HEK293 (cell line): ENCODE data around the gene PRR35.
A peak's percentile ranks its signal among the peaks of the same experiment; 100 is the strongest.

Source experiments
- CTCF ChIA-PET: fragments of 350-600 bp; formaldehyde crosslinking; extraction: SDS; loops from one replicate; lab custom pipeline; 2021; ENCODE audit warnings: antibody characterized with exemption; lab: Yijun Ruan, JAX
- POLR2A ChIA-PET: fragments of 300-600 bp; formaldehyde crosslinking; extraction: SDS; loops from one replicate; lab custom pipeline; 2020; ENCODE audit warnings: antibody characterized with exemption, inconsistent platforms; lab: Yijun Ruan, JAX
- H3K27ac ChIP-seq: fragments of 200-500 bp; sonication (Bioruptor generic); 2 replicates; pipeline ENCODE4 v1.5.1; 2014; ENCODE audit warnings: low read depth, low read length, control low read depth, inconsistent platforms; ENCODE audit errors: extremely low read depth
- H3K36me3 ChIP-seq, 2 experiments: fragments of 200-500 bp in 1 of 2; sonication (Bioruptor generic) in 1 of 2; 1 replicate in 1 of 2; 2 replicates in 1 of 2; pipeline ENCODE4 v1.5.1; 2014 to 2017; ENCODE audit warnings: inconsistent platforms in 2 of 2, low read length in 2 of 2; ENCODE audit not compliant: control insufficient read depth in 2 of 2, insufficient read depth in 1 of 2
- H3K4me1 ChIP-seq: fragments of 200-500 bp; sonication (Bioruptor generic); 2 replicates; pipeline ENCODE4 v1.5.1; 2014; ENCODE audit warnings: mild to moderate bottlenecking, low read length, inconsistent platforms; ENCODE audit not compliant: control insufficient read depth, insufficient read depth
- H3K4me3 ChIP-seq: 2 replicates; pipeline ENCODE4 v1.5.1; 2011; ENCODE audit warnings: low read depth, mild to moderate bottlenecking, control low read depth, low read length, moderate library complexity
- H3K9me3 ChIP-seq: fragments of 200-500 bp; sonication (Bioruptor generic); 2 replicates; pipeline ENCODE4 v1.5.1; 2014; ENCODE audit warnings: low read depth, low read length, inconsistent platforms; ENCODE audit not compliant: control insufficient read depth, insufficient read depth
- GLIS2 ChIP-seq: fragments of 450-650 bp; formaldehyde crosslinking; IDR thresholded peaks from 2 replicates; pipeline ENCODE4 v1.5.1; 2016; ENCODE audit warnings: missing biosample characterization, missing genetic modification characterization
- INSM2 ChIP-seq: fragments of 450-650 bp; formaldehyde crosslinking; IDR thresholded peaks from 2 replicates; pipeline ENCODE4 v1.5.1; 2016; ENCODE audit warnings: missing biosample characterization, missing genetic modification characterization
- KLF1 ChIP-seq: fragments of 450-650 bp; formaldehyde crosslinking; IDR thresholded peaks from 2 replicates; pipeline ENCODE4 v1.5.1; 2016; ENCODE audit warnings: missing biosample characterization, missing genetic modification characterization
- MEIS1 ChIP-seq: sonication (generic); formaldehyde crosslinking; IDR thresholded peaks from 2 replicates; pipeline ENCODE4 v1.8.1; 2022; ENCODE audit warnings: missing genetic modification reagents, mild to moderate bottlenecking, borderline replicate concordance
- PRDM6 ChIP-seq: fragments of 450-650 bp; formaldehyde crosslinking; IDR thresholded peaks from 2 replicates; pipeline ENCODE4 v1.5.1; 2017; ENCODE audit warnings: missing biosample characterization, missing genetic modification characterization
- TRIM28 ChIP-seq: IDR thresholded peaks from 2 replicates; pipeline ENCODE4 v1.6.1; 2011; ENCODE audit warnings: low read length, control low read depth, borderline replicate concordance
- ZBTB7A ChIP-seq: fragments of 450-650 bp; formaldehyde crosslinking; IDR thresholded peaks from 2 replicates; pipeline ENCODE4 v1.5.1; 2016; ENCODE audit warnings: low read depth, missing biosample characterization, missing genetic modification characterization
- ZNF280C ChIP-seq: fragments of 450-650 bp; formaldehyde crosslinking; IDR thresholded peaks from 2 replicates; pipeline ENCODE4 v1.5.1; 2016; ENCODE audit warnings: missing biosample characterization, missing genetic modification characterization
- ZNF302 ChIP-seq: fragments of 450-650 bp; formaldehyde crosslinking; IDR thresholded peaks from 2 replicates; pipeline ENCODE4 v1.5.1; 2016; ENCODE audit warnings: missing biosample characterization, missing genetic modification characterization, low read depth
- ZNF324 ChIP-seq: fragments of 450-650 bp; formaldehyde crosslinking; IDR thresholded peaks from 2 replicates; pipeline ENCODE4 v1.5.1; 2016; ENCODE audit warnings: missing biosample characterization, missing genetic modification characterization
- ZNF416 ChIP-seq: fragments of 450-650 bp; formaldehyde crosslinking; IDR thresholded peaks from 2 replicates; pipeline ENCODE4 v1.5.1; 2016; ENCODE audit warnings: missing biosample characterization, missing genetic modification characterization
- ZNF501 ChIP-seq: fragments of 450-650 bp; formaldehyde crosslinking; IDR thresholded peaks from 2 replicates; pipeline ENCODE4 v1.5.1; 2016; ENCODE audit warnings: missing biosample characterization, missing genetic modification characterization
- ZNF580 ChIP-seq: fragments of 450-650 bp; formaldehyde crosslinking; IDR thresholded peaks from 2 replicates; pipeline ENCODE4 v1.5.1; 2016; ENCODE audit warnings: missing biosample characterization, missing genetic modification characterization
- ZNF658 ChIP-seq: fragments of 450-650 bp; formaldehyde crosslinking; IDR thresholded peaks from 2 replicates; pipeline ENCODE4; 2016; ENCODE audit warnings: missing biosample characterization, missing genetic modification characterization
- ZSCAN30 ChIP-seq: fragments of 450-650 bp; IDR thresholded peaks from 2 replicates; pipeline ENCODE4 v1.5.1; 2018; ENCODE audit warnings: missing biosample characterization, mild to moderate bottlenecking, missing genetic modification characterization, moderate library complexity
- TF ChIP-seq, protein P1 (sequence below): fragments of 450-650 bp; formaldehyde crosslinking; IDR thresholded peaks from 2 replicates; pipeline ENCODE4 v1.5.1; 2016; ENCODE audit warnings: missing biosample characterization, missing genetic modification characterization
- TF ChIP-seq, protein P2 (sequence below): fragments of 450-650 bp; formaldehyde crosslinking; IDR thresholded peaks from 2 replicates; pipeline ENCODE4 v1.5.1; 2016; ENCODE audit warnings: missing biosample characterization, missing genetic modification characterization
- TF ChIP-seq, protein P3 (sequence below): fragments of 450-650 bp; formaldehyde crosslinking; IDR thresholded peaks from 2 replicates; pipeline ENCODE4; 2016; ENCODE audit warnings: missing biosample characterization, missing genetic modification characterization

The PRR35 gene

DNA sequence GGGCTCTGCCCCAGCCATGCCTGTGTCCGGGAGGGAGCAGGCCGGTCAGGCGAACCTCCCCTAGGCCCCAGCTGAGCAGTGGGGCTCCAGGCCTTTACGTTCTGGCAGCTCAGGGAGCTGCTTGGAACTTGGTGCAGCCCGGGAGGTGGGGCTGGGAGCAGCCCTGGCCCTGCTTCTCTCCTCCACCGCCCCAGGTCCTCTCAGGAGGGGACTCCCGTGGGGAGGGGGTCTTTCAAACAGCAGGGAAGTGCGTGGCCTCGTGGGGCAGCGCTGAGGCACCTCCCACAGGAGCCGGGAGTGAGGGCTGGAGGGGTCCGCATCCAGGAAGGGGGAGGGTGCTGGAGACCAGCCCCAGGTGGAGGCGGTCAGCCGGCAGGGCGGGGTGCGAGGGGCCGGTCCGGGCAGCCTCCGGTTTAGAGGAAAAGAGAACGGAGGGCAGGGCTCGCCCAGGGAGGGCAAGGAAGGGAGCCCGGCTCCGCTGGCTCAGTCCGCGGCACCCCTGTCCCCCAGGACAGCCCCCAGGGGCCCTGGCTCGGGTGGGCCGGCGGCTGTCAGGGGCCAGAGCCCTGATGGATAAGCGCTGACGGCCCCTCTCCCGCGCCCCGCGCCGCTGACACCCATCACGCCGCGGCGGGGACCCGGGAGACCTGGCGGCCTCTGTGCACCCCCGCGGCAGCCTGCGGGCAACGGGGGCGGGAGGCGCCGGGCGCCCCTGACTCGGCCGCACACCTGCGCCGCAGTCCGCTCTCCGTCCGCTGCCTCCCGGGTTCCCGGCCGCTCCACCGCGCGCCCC lies 587 bp upstream of the PRR35 start (continued):
- no peak for TF ChIP-seq INSM2
- TF ChIP-seq ZNF280C (tag by site-specific recombination) = no peak
- no peak for TF ChIP-seq ZNF501 (tag by site-specific recombination)
- no peak for TF ChIP-seq ZNF324 (tag by site-specific recombination)
- TF ChIP-seq TRIM28 = no peak
- TF ChIP-seq, protein P1, sequence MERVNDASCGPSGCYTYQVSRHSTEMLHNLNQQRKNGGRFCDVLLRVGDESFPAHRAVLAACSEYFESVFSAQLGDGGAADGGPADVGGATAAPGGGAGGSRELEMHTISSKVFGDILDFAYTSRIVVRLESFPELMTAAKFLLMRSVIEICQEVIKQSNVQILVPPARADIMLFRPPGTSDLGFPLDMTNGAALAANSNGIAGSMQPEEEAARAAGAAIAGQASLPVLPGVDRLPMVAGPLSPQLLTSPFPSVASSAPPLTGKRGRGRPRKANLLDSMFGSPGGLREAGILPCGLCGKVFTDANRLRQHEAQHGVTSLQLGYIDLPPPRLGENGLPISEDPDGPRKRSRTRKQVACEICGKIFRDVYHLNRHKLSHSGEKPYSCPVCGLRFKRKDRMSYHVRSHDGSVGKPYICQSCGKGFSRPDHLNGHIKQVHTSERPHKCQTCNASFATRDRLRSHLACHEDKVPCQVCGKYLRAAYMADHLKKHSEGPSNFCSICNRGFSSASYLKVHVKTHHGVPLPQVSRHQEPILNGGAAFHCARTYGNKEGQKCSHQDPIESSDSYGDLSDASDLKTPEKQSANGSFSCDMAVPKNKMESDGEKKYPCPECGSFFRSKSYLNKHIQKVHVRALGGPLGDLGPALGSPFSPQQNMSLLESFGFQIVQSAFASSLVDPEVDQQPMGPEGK = peak; percentile 69

DNA sequence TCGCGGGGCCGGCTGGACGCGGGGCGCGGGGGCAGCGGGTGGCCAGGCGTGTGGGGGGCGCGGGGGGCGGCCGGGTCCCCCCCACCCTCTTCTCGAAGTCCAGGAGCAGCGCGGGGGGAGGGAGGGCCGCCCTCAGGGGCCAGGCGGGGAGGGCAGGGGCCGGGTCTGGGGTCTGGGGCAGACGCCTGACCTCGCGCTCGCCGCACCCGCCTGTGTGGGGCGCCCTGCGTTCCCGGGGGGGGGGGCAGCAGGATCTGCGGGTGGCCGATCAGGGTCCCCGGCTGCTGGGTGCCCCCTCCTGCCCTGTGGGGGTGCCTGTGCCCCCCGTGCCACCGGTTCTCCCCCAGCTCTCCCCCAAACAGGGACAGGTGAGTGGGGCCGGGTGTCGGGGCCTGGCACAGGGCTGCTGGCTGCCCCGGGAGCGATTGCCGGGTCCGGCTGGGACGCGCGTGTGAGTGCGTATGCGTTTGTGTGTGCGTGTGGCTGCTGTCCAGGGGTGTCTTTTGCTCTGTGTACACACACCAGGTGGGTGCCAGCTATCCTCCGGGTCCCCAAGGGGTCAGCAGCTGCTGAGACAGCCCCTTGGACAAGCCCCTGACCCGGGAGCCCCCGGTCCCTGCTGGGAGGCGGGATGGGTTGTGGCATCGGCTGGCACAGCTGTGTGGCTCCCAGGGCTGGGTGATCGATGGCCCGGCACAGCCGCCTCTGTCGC lies 663 bp downstream of the PRR35 start:
- H3K4me3 ChIP-seq = no peak overlapping the region
- no peaks in the 10 kb centered on the region for H3K9me3 ChIP-seq
- H3K4me1 ChIP-seq = no peaks in the 10 kb centered on the region; the same call in 1 of the 2 replicates
- H3K36me3 ChIP-seq = no peaks in the 10 kb centered on the region
- POLR2A ChIA-PET = no interaction called here
- H3K27ac ChIP-seq = no peak overlapping the region; the same call in 1 of the 2 replicates
- CTCF ChIA-PET = no interaction called here
- TF ChIP-seq ZNF658 (tag by site-specific recombination) (no peak), ZNF416 (tag by site-specific recombination) (no peak), ZNF302 (tag by site-specific recombination) (no peak), KLF1 (tag by site-specific recombination) (no peak), ZBTB7A (tag by site-specific recombination) (no peak), PRDM6 (no peak), GLIS2 (tag by site-specific recombination) (0 out of 2 replicates have a peak, but pooled peaks have one; percentile 29), ZSCAN30 (tag by site-specific recombination) (no peak), ZNF580 (tag by site-specific recombination) (no peak), MEIS1 (no peak)
- TF ChIP-seq, protein P2, sequence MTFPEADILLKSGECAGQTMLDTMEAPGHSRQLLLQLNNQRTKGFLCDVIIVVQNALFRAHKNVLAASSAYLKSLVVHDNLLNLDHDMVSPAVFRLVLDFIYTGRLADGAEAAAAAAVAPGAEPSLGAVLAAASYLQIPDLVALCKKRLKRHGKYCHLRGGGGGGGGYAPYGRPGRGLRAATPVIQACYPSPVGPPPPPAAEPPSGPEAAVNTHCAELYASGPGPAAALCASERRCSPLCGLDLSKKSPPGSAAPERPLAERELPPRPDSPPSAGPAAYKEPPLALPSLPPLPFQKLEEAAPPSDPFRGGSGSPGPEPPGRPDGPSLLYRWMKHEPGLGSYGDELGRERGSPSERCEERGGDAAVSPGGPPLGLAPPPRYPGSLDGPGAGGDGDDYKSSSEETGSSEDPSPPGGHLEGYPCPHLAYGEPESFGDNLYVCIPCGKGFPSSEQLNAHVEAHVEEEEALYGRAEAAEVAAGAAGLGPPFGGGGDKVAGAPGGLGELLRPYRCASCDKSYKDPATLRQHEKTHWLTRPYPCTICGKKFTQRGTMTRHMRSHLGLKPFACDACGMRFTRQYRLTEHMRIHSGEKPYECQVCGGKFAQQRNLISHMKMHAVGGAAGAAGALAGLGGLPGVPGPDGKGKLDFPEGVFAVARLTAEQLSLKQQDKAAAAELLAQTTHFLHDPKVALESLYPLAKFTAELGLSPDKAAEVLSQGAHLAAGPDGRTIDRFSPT = peak; percentile 70; the same call in 1 of the 2 replicates
- TF ChIP-seq, protein P3, sequence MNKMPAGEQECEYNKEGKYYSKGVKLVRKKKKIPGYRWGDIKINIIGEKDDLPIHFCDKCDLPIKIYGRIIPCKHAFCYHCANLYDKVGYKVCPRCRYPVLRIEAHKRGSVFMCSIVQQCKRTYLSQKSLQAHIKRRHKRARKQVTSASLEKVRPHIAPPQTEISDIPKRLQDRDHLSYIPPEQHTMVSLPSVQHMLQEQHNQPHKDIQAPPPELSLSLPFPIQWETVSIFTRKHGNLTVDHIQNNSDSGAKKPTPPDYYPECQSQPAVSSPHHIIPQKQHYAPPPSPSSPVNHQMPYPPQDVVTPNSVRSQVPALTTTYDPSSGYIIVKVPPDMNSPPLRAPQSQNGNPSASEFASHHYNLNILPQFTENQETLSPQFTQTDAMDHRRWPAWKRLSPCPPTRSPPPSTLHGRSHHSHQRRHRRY (tag by site-specific recombination) = no peak
- TF ChIP-seq, protein P1 = 0 out of 2 replicates have a peak, but pooled peaks have one; percentile 41
